GM19328 (cell line): Measurements from ENCODE around the gene OR8B8.
"Not testable (repeated sequence)": the region's sequence is repeated elsewhere in the genome, so short reads cannot be mapped to it uniquely, and the experiment has no call there.

Source experiments
- ATAC-seq: cut with Tn5 transposase; IDR thresholded peaks from one replicate; pipeline ENCODE4 v1.9.1; 2021; ENCODE audit warnings: mild to moderate bottlenecking, moderate library complexity; ENCODE audit not compliant: unreplicated experiment

The OR8B8 gene, protein sequence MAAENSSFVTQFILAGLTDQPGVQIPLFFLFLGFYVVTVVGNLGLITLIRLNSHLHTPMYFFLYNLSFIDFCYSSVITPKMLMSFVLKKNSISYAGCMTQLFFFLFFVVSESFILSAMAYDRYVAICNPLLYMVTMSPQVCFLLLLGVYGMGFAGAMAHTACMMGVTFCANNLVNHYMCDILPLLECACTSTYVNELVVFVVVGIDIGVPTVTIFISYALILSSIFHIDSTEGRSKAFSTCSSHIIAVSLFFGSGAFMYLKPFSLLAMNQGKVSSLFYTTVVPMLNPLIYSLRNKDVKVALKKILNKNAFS

DNA sequence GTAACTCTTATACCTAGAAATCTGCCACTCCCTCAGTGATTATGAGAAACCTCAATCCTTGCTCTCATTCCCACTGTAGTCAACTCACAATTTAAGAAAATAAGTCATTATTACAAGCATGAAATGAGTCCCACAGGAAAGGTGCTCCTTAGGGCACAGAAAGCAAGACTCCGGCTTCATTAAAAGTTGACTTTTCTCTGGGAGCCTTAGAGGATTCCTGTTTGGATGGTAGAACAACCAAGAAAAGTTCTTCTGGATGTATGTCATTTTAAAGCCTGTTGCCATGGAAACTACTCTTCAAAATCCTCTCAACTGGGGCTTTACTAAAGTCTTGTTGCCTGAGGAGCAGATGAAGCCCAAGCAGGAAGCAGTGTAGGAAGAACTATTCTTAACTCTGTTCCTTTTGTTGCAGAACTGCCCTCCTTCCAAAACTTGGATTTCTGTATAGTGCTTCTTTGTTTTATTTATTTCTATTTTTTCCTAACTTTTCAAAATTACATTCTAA lies at the start of gene OR8B8:
OR8B8 (minus strand) TSS at position 51 of the 505 bp plus-strand sequence. CDS start 4,611 bp downstream, outside the sequence.
- no peak for ATAC-seq

DNA sequence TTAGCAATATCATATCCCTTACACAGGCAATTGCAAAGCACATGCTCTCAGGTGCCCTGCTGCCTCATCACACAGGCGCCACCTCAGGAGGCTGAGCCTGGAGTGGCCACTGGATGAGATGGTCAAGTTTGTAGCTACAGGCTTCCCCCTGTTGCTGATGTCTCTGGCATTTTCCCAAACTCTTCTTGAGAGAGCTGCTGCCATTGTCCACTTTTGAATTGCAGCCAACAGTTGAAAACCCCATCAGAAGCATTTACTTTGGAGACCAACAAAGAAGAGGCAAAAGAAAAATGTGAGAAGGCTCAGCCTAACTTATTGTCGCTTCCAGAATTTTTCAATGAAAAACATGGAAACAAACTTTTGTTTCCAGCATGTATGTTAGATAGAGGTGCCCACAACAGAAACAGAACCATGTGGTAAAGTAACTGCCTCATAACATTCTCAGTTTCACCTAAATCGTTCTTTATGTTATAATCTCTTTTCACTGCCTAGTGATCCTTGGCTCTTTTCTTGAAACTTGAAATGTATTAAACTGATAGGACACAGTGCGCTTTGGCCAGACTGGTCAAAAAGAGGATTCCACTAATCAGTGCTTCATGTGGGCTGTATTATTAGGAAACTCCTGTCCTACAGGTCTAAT lies 47.6 kb upstream of the OR8B8 start:
- ATAC-seq = no peak

DNA sequence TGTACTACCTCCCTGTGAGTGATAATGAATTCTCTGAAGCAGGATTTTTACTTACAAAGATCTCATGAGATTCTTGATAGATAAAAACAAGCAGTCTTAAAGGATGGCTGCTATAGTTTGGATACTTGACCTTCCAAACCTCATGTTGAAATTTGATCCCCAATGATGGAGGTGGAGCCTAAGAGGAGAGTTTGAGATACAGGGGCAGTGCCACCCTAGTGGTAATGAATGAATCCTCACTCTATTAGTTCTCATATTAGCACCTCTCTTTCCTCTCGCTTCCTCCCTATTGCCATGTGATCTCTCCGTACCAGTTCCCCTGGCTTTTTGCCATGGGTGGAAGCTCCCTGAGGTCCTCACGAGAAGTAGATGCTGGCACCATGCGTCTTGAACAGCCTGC lies 37.9 kb upstream of the OR8B8 start:
- ATAC-seq = no peak

DNA sequence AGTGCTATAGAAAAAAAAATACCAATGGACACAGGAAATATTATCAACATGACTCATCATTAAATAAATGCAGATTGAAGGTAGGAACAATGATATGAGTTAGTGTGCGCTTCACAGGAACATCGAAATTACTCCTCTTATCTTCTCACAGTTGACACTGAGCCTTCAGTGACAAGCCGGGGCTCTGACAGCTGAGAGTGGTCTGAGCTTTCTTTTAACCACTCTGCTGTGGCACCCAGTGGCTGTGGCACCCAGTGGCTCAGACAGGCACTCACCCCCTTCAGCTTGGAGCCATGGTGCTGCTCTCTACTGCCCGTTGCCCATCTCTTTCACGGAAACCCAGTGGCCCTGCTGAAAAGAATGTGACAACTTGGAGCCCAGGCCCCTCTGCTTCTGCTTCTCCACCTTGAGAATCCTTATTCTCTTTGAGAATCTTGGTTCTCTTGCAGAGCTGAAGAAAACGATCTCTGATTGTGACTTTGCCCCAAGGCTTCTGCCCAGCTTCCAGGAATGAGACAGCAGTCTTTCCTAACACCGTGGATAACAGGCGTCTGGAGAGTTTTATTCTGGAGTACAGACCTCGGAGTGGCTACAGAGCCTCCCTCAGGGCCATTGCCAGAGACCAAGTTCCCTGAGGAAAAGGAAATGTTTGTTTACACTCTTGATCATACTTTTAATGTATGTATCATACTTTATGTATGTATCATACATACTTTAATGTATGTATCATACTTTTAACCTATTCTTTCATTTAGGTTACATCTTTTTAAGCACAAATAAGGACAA lies 37.1 kb upstream of the OR8B8 start:
- no peak for ATAC-seq

DNA sequence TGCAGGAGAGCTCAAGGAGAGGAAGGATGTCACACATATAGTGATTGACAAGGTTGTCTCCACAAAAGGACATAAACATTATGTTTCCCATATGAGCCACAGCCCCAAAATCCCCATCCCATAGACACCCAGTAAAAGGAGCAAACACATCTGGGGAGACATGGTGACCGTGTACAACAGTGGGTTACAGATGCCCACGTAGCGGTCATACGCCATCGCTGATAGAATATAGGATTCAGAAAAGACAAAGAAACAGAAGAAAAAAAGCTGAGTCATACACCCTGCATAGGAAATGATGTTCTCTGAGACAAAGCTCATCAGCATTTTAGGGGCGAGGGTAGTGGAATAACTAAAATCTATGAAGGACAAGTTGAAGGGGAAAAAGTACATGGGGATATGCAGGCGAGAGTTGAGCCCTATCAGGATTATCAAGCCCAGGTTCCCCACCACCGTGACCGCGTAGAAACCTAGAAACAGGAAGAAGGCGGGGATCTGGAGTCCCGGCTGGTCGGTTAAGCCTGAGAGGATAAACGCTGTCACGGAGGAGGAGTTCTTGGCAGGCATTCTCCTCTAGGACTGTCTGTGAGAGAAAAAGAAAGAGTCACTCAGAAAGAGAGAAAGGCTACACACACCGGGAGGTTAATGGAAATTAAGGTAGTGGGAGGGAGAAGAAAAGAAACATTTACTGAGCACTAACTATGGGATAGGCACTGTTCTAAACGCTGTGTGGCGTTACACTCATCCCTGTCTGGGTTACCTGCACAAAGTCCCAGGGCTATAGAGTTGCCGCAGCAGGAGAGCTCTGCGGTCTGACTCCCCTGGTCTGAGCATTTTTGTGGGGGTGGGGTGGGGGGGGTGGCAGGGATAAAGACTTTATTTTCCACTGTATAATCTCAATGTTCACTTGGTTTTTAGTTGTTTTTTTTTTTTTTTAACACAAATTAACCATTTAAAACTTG lies 36.1 kb upstream of the OR8B8 start:
- ATAC-seq = peak; percentile 80

DNA sequence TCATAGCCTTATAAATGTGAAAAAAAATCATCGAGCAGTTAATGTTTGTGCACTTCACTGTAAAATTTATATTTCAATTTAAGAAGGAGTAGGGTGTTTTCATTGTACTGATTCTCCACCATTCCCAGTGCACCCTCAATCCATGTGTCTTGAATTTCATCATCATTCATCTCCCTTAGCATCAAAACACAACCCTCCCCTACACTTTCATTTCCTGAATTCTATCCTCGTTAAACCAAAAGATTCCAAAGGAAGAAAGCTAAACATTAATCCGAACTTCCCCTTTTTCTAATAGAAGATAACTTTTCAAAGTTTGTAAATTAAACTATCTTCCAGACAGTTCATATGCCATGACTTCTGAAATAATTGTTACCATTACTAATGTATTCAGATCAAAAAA lies 34.1 kb upstream of the OR8B8 start:
- no peak for ATAC-seq

DNA sequence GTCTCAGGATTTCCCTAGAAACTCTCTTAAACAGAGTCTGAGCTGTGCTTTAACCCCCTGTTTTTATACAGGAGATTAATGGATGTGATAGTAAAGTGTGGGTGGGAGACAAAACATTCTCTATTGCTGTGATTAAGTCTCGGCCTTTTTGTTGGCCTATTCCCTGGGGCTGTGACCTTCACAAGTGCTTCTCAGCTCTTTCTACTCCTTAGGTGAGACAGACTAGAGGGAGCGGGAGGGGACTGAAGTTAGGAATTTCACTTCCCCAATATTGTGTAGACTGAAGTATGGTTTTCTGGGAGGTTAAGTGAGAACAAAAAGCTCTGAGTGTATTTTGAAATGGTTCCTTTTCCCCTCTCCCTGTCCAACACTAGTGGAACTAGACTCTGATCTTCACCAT lies 29.8 kb upstream of the OR8B8 start:
- ATAC-seq = no peak

DNA sequence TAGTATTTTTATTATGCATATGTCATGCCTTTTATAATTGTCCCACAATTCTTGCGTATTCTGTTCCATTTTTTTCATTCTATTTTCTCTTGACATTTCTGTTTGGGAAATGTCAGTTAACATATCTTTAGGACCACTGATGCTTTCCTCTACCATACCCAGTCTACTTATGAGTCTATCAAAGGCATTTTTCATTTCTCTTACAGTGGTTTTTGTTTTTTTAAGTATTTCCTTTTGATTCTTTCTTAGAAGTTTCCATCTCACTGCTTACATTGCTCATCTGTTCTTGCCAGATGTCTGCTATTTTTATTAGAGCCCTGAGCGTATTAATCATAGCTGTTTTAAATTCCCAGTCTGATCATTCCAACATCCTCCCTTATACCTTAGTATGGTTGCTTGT lies 29.3 kb upstream of the OR8B8 start:
- ATAC-seq = no peak

DNA sequence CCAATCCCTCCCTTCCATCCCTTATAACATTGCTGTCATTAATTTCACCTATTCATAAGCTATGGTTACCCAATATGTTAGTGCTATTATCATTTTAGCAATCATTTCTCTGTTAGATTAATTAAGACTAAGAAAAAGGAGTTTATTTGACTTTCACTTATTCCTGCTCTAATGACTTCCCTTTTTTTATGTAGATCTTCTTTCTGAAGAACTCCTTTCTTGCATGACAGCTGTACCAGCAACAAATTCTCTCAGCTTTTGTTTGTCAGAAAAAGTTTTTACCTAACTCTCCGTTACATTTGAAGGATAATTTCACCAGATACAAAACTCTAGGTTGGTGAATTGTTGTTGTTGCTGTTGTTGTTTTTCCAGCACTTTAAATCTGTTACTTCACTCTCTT lies 28.6 kb upstream of the OR8B8 start:
- ATAC-seq = no peak

DNA sequence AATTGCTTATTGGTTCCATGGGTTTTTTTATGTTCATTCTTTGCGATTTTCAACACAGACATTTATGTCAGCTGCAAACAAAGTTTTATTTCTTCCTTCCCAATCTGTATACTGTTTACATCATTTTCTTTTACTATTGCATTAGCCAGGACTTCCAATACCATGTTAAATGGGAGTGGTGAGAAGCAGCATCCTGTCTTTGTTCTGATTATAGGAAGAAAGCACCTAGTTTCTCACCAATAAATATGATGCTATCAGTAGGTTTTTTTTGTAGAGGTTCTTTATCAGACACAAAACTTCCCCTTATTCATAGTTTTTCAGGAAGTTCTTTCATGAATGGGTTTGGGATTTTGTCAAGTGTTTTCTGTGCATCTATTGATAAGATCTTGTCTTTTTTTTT lies 28.0 kb upstream of the OR8B8 start:
- no peak for ATAC-seq

DNA sequence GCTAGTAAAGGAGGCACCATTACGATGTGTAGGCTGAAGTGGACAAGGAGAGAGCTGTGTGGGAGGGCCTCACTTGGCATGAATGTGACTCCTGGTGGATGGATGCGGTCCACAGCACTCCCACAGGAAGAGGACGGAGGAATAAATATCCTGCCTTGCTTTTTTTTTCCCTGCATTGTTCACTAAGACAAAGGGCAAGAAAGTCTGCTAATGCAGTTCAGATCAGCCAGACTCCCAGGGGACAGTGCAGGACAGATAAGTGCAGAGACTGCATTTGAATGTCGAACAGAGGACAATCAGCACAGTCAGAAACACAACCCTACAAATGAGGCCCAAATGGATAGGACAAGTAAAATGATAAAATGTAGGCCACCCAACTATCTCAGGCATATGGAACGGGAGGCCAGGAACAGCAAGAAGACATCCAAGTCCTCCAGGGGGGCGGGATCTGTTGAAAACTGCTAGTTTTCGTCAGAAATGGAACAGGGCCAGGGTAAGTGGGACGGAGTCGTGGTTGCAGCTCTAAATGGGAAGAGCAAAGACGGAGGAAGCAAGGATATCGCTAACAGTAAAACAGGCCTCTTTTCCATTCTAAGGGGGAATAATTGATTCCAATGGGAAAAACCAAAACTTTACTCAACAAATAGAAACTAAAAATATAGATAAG lies 25.2 kb upstream of the OR8B8 start:
- ATAC-seq = no peak

DNA sequence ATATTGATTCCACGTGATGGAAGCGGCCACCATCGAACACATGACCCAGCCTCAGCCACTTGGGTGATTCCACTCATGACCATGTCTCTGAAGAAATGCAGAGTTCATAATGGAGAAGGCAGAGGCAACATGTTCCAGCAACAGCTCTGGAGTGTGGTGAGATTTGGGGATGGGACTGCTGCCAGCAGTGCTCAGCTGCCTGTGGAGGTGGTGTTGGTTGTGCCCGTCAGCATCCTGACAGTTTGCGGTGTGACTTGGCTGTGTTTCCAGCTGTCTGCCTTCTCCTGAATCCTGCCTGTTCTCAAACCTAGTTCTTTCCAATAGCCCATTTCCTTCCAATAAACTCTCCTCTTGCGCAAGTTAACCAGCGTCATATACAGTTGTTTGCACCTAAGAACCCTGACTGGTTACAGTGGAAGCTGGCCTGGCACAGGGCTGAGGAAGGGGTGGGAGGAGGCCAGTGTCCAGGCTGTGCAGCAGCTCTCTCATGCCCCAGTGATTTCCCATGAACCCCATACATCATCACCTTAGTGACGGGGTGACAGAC lies 22.0 kb upstream of the OR8B8 start:
- ATAC-seq = no peak

DNA sequence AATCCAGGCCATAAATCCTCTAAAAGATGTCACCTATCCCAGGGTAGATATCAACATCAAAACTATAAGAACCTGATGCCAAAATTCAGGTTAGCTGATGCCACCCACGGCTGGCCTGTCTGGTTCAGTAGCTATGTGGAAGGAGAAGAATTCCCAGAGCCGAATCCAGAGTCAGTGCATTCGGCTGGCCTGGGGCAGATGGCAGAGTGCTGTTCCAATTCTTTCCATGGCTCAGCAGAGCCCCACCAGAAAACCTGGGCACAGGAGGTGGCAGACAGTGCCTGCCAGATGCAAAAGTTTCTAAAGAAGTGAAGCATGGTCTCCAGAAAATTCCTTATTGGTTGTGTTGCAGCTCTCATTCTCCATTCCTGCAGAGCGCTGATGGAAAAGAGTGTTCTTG lies 19.9 kb upstream of the OR8B8 start:
- ATAC-seq = no peak

DNA sequence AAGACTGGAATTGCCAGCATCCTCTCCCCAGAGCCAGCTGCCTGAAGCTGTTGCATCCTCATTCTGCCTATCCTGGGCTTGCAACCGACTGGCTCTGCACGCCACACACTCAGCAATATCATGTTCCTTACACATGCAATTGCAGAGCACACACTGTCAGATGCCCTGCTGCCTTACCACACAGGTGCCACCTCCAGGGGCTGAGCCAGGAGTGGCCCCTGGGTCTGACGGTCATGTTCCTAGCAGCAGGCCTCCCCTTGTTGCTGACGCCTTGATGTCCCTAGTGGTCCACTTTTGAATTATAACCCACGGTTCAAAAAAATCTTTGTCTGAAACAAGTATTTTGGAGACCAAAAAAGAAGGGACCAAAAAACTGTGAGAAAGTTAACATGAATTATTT lies 18.5 kb upstream of the OR8B8 start:
- ATAC-seq = no peak

DNA sequence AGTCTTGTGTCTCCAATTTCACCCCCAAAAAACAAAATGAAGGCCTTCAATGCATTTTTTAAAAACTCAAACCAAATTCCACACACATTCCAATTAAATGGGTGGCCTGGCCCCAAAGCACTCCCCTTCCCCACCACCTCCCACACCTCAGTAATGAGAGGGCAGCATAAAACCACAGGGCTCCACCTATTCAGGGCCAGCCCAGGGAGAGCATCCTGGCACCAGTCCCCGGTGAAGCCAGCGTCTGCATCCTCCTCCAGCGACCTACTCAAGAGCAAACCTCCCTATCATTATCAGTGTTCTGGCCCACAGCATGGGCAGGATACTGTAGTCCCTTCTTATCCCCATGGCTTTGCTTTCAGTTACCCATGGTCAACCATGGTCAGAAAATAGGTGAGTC lies 17.8 kb upstream of the OR8B8 start:
- ATAC-seq = no peak

DNA sequence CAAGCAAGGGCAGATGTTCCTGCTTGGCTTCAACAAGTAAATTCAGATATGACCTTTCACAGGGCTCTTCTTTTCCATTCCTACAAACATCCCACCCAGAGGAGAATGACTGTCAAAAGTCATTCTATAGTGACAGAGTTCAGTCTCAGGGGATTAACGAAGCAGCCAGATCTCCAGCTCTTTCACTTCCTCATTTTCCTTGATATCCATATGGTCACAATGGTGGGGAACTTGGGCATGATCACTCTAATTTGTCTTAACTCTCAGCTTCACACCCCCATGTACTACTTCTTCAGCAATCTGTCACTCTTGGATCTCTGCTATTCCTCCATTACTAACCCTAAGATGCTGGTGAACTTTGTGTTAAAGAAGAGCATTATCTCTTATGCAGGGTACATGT lies 15.0 kb upstream of the OR8B8 start:
- no peak for ATAC-seq

DNA sequence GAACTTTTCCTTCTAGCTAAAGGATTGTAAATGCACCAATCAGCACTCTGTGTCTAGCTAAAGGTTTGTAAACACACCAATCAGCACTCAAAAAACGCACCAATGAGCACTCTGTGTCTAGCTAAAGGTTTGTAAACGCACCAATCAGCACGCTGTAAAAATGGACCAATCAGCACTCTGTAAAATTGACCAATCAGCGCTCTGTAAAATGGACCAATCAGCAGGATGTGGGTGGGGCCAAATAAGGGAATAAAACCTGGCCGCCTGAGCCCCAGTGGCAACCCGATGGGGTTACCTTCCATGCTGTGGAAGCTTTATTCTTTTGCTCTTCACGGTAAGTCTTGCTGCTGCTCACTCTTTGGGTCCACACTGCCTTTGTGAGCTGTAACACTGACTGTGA lies 13.9 kb upstream of the OR8B8 start:
- not testable (repeated sequence) for ATAC-seq

DNA sequence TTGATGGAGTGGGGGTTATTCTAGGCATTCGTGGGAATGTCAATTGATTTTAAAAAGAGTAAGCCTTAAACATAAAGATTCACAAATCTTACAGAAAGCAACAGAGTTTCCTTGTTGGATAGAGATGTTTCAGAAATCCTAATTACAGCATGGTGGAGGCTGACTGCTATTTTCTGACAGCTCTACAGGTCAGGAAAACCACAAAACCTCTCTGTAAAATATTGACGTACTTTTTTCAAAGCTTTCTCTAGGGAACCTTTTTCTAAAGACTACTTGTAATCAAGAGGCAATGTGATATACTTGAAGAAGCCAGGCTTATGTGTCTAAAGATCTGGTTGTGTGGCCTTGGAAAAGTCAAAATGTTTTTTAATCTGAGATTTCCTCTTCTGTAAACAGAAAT lies 9.1 kb upstream of the OR8B8 start:
- no peak for ATAC-seq

DNA sequence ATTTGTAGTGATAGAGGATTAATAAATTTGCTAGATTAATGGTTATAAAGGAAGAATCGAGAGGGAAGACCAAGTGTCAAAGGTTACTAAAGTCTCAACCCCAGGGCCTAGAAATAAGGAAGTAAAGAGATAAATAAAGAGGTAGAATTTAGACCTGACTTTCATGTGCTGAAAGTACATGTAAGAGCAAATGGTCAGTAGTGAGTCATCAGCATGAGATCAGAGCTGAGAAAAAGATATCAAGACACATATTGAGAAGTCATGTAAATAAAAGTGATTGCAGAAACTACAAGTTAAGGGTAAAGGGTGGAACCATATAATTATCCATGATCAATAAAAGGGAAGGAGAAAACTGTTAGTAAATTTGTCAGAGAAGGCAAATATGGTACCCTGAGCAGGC lies 1.4 kb upstream of the OR8B8 start:
- ATAC-seq = no peak

DNA sequence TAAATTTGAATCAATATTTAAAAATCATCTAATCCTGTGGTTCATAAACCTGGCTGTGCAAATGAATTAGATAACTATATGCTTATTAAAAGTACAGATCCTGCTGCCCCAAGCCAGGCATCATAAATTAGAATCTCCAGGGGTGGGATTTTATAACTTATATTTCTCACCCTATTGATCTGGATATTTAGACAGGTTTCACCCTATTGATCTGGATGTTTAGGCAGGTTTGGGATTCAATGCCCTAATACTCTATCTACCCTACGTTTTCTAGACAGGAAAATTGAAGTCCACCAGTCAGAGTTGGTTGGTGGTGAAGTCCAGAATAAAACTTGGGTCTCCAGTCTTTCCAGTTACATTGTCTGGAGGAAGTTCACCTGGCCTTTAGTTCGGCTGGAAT lies 2.6 kb downstream of the OR8B8 start:
- no peak for ATAC-seq
